NCI-H774 (cell line): ENCODE measurements around the gene PJVK.
A peak's percentile ranks its signal among the peaks of the same experiment; 100 is the strongest.
"Not testable (repeated sequence)": the region's sequence is repeated elsewhere in the genome, so short reads cannot be mapped to it uniquely, and the experiment has no call there.

Experiments used
- DNase-seq: peaks from one replicate; lab custom pipeline; 2025; lab: John Stamatoyannopoulos, UW

PJVK gene

GRCh38 chr2:178436662-178437061, 14.5 kb upstream of the PJVK start:
- no peak for DNase-seq

GRCh38 chr2:178441426-178441825, 9.8 kb upstream of the PJVK start:
- no peak for DNase-seq

- no peak for DNase-seq
Measured at GRCh38 chr2:178448968-178449661, 2.1 kb upstream of the PJVK start.

- DNase-seq: peak; percentile 54
Measured at GRCh38 chr2:178449700-178450523, 1.3 kb upstream of the PJVK start.

GRCh38 chr2:178450524-178450773, 729 bp upstream of the PJVK start:
- no peak for DNase-seq

GRCh38 chr2:178452334-178452733, 1.2 kb downstream of the PJVK start:
- no peak for DNase-seq

- DNase-seq: no peak
Measured at GRCh38 chr2:178452870-178453269, 1.7 kb downstream of the PJVK start.

- no peak for DNase-seq
Measured at GRCh38 chr2:178455947-178456346, 4.8 kb downstream of the PJVK start.

GRCh38 chr2:178457390-178457886, 6.3 kb downstream of the PJVK start:
- DNase-seq: no peak

GRCh38 chr2:178469219-178469849, 18.2 kb downstream of the PJVK start:
- no peak for DNase-seq

GRCh38 chr2:178471313-178471712, 20.1 kb downstream of the PJVK start:
- not testable (repeated sequence) for DNase-seq

- DNase-seq: no peak
Measured at GRCh38 chr2:178473373-178473772, 22.2 kb downstream of the PJVK start.

GRCh38 chr2:178473931-178474330, 22.8 kb downstream of the PJVK start:
- no peak for DNase-seq

GRCh38 chr2:178474560-178474959, 23.4 kb downstream of the PJVK start:
- DNase-seq: no peak

GRCh38 chr2:178476477-178476876, 25.3 kb downstream of the PJVK start:
- DNase-seq: no peak

GRCh38 chr2:178477443-178478129, 26.4 kb downstream of the PJVK start:
- no peak for DNase-seq

- DNase-seq: no peak
Measured at GRCh38 chr2:178478130-178478438, 26.9 kb downstream of the PJVK start.

GRCh38 chr2:178478439-178479274, 27.5 kb downstream of the PJVK start, which contains the start of gene FKBP7:
Gene FKBP7, minus strand, starts transcription at chr2:178478600. Its CDS starts 101 bp downstream, at chr2:178478499.
- peak; percentile 79 for DNase-seq

- DNase-seq: no peak
Measured at GRCh38 chr2:178479275-178479616, 28.1 kb downstream of the PJVK start.

GRCh38 chr2:178479758-178480226, 28.6 kb downstream of the PJVK start:
- no peak for DNase-seq
